HFFc6 (cell line): ENCODE data around the gene ZEB2. TPM values are rescaled to one million over a fixed set of nuclear protein-coding genes. Genes with fewer than 3 reads are reported as not detected.

Experiments
- DNase-seq: peaks from one replicate; pipeline ENCODE4 v3.0.0-alpha.2; 2018
- H3K27ac Mint-ChIP-seq: 2 replicates; pipeline ENCODE4 v1.8.0; 2020; ENCODE audit warnings: mild to moderate bottlenecking, mixed read lengths
- H3K27me3 Mint-ChIP-seq: 2 replicates; pipeline ENCODE4 v1.8.0; 2021; ENCODE audit warnings: mild to moderate bottlenecking, moderate library complexity, mixed read lengths; ENCODE audit not compliant: insufficient read depth
- H3K36me3 Mint-ChIP-seq: 2 replicates; pipeline ENCODE4 v1.8.0; 2021; ENCODE audit warnings: low read depth, mixed read lengths
- H3K4me1 Mint-ChIP-seq: 2 replicates; pipeline ENCODE4 v1.8.0; 2020; ENCODE audit warnings: low read depth, mixed read lengths
- H3K4me3 Mint-ChIP-seq: 2 replicates; pipeline ENCODE4 v1.8.0; 2020; ENCODE audit warnings: mild to moderate bottlenecking, moderate library complexity, mixed read lengths
- H3K9me3 Mint-ChIP-seq: 2 replicates; pipeline ENCODE4 v1.8.0; 2020; ENCODE audit warnings: mild to moderate bottlenecking, mixed read lengths
- CTCF ChIP-seq: fragments of 200-600 bp; sonication (generic); IDR thresholded peaks from 2 replicates; pipeline ENCODE4 v1.5.0; 2021; ENCODE audit warnings: antibody characterized with exemption, mild to moderate bottlenecking
- long read RNA-seq: library from polyadenylated mRNA; unstranded; transcript quantifications from one replicate; pipeline ENCODE4 v2.0.0, GENCODE V29; 2019
- total RNA-seq, 6 experiments: library from RNA; stranded (reverse); fragmentation: NEBNext Ultra II Directional; extraction: Animal tissue kit (Norgen Biotek cat#: 25700); gene quantifications; 2 replicates in 1 of 6; 3 replicates in 5 of 6; pipeline ENCODE4 v1.2.3, GENCODE V29; 2021

Gene ZEB2
- 10 to 100 TPM; 57.0 to 76.3 (median 62.8) TPM for total RNA-seq
- long read RNA-seq, partial matches to known transcripts: 3 of 15 reads
- long read RNA-seq, other reads (novel, unspliced or antisense): 9 of 15 reads

- H3K27me3 Mint-ChIP-seq: peaks cover 2% of the 10 kb centered on the region
- H3K27ac Mint-ChIP-seq: no peak within 1 kb of the TSS; the same call in 1 of the 2 replicates
- TF ChIP-seq CTCF: peak; percentile 80
- peaks cover 44% of the 10 kb centered on the region for H3K4me1 Mint-ChIP-seq
- H3K9me3 Mint-ChIP-seq: no peaks in the 10 kb centered on the region
- DNase-seq: peak; percentile 89
- H3K36me3 Mint-ChIP-seq: peaks cover 10% of the 10 kb centered on the region
- H3K4me3 Mint-ChIP-seq: no peak within 1 kb of the TSS
These were observed at the start of gene ZEB2 for GRCh38 chr2:144519934-144520731. Gene ZEB2, minus strand, starts transcription at chr2:144520119. Its CDS starts 2,769 bp downstream, at chr2:144517350.

GRCh38 chr2:144567745-144568144, 47.8 kb upstream of the ZEB2 start:
- Mint-ChIP-seq H3K36me3 (no peaks in the 10 kb centered on the region), H3K27ac (no peak overlapping the region), H3K27me3 (peaks cover 3% of the 10 kb centered on the region), H3K9me3 (no peaks in the 10 kb centered on the region), H3K4me1 (no peaks in the 10 kb centered on the region), H3K4me3 (no peak overlapping the region)
- DNase-seq: no peak
- TF ChIP-seq CTCF: no peak

- no peak for DNase-seq
- H3K36me3 Mint-ChIP-seq: no peaks in the 10 kb centered on the region
- H3K4me1 Mint-ChIP-seq: no peaks in the 10 kb centered on the region
- no peak overlapping the region for H3K4me3 Mint-ChIP-seq
- H3K27me3 Mint-ChIP-seq: peaks cover 3% of the 10 kb centered on the region
- no peaks in the 10 kb centered on the region for H3K9me3 Mint-ChIP-seq
- TF ChIP-seq CTCF: no peak
- no peak overlapping the region for H3K27ac Mint-ChIP-seq
These were observed 46.5 kb upstream of the ZEB2 start for GRCh38 chr2:144566448-144566847.

- Mint-ChIP-seq H3K27ac (no peak overlapping the region), H3K4me3 (no peak overlapping the region), H3K36me3 (no peaks in the 10 kb centered on the region), H3K9me3 (no peaks in the 10 kb centered on the region), H3K27me3 (peaks cover 4% of the 10 kb centered on the region), H3K4me1 (no peaks in the 10 kb centered on the region)
- no peak for DNase-seq
- no peak for TF ChIP-seq CTCF
These were observed 40.3 kb upstream of the ZEB2 start for GRCh38 chr2:144560251-144560650.

- TF ChIP-seq CTCF: no peak
- Mint-ChIP-seq H3K4me3 (no peak overlapping the region), H3K9me3 (no peaks in the 10 kb centered on the region), H3K4me1 (peaks cover 5% of the 10 kb centered on the region), H3K36me3 (no peaks in the 10 kb centered on the region), H3K27me3 (peaks cover 2% of the 10 kb centered on the region; the same call in 1 of the 2 replicates), H3K27ac (no peak overlapping the region)
- DNase-seq: no peak
These were observed 39.8 kb upstream of the ZEB2 start for GRCh38 chr2:144559681-144560080.
